ENCODE data around the gene ZNF862.

DNA sequence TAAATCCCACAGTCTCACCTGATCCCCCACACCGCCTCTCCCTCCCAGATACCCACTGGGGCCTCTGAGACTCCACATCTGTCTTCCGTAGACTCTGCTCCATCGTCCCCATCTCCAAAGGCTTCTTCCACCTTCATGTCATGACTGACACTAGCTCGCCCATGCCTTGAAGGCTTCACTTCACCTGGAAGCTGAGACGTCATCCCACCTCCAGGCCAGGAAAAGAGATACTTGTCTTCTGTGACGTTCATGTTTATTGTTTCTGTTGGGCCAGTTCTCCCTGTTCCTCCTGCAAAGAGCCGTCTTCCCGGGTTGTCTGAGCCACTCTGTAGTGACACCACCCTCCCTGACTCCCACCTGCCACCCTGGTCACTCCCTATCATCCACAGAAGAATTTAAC is 3.6 kb upstream of the ZNF862 start:
- no peak for TF ChIP-seq JUN (IDR thresholded peaks at IDR 0.05; ENCODE audit: low read depth, low read length)
- no peak for TF ChIP-seq YY1 (IDR thresholded peaks at IDR 0.05; ENCODE audit: low read depth, low read length)
- no peak for TF ChIP-seq NRF1 (IDR thresholded peaks at IDR 0.05; ENCODE audit: low read depth, low read length)
- no peak for TF ChIP-seq RAD21 (IDR thresholded peaks at IDR 0.05 in 1 of 2, conservative IDR thresholded peaks at IDR 0.05 in 1 of 2; ENCODE audit: low read depth in 2 of 2, low read length in 2 of 2)
